NCI-H146 treated with DMSO at 0.1 percent for 48 hours (cell line): ENCODE measurements around the gene F2RL3.
A peak's percentile ranks its signal among the peaks of the same experiment; 100 is the strongest.

Experiments
- DNase-seq: peaks from one replicate; lab custom pipeline; 2025; ENCODE audit not compliant: unreplicated experiment; lab: John Stamatoyannopoulos, UW

F2RL3 gene

DNA sequence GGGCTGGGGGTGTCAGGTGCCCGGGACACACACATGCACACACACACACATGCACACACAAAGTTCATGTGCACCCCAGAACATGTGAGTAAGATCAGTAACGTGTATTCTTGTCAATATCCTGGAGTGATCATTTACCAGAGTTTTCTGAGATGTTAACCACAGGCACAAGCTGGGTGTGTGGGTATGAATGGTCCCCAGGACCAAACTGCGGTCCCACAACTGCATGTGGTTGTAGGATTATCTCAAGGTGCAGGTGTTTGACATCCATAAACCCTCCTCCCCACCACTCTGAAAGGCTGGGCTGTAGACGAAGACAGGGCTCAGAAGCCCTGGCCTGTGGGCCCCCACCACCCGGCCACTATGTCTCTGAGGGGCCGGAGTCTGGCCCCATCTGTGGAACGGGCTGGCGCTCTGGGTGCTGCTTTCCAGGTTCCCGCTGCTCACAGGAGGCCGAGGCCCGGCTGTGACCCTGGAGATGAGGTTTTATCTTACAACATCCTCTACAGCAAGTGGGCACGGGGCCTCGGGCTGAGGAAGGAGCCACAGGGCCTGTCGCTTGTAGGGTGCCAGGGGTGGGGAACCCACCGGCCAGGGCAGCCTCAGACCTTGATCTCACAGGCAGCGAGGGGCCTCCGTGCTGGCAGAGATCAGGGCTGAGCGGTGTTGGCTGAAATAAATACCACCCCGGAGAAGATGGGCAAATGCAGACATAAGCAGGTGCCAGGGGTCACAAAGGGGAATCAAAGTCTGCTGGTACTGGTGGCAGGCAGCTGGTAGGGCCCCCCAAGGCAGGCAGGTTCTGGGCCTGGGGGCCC lies 4.3 kb downstream of the F2RL3 start:
- no peak for DNase-seq

DNA sequence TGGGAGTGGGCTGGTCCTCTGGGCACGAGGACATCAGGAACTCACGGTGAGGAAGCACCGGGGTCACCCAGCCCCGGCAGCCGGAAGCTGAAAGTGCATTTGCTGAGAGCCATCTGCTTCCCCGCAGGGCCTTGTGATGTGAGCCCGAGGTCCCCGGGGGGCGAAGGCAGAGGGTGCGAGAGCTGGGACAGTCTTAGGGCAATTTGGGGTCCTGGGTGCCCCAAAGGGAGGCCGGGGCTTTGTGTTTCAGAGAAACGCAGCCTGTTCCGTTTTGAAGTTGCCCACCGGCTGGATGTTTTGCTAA lies 4.8 kb downstream of the F2RL3 start:
- DNase-seq = no peak

DNA sequence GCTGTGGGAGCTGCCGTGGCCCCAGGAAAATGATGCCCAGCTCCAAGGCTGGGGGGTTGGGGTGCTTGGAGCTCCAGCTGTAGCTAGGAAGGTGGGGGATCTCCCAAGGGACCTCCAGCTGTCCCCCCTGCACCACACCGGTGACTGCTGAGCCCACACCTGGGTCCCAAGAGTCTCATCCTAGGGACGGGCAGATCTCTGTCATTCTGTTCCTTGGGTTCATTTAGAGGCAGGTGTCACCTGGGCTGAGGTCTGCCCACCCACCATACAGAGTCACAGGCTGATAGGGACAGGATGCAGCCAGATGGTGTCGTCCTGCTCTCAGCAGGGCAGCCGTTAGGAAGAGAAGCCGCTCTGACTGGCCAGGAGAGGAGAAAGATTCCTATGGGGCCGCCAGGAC lies 5.3 kb downstream of the F2RL3 start:
- DNase-seq = no peak

DNA sequence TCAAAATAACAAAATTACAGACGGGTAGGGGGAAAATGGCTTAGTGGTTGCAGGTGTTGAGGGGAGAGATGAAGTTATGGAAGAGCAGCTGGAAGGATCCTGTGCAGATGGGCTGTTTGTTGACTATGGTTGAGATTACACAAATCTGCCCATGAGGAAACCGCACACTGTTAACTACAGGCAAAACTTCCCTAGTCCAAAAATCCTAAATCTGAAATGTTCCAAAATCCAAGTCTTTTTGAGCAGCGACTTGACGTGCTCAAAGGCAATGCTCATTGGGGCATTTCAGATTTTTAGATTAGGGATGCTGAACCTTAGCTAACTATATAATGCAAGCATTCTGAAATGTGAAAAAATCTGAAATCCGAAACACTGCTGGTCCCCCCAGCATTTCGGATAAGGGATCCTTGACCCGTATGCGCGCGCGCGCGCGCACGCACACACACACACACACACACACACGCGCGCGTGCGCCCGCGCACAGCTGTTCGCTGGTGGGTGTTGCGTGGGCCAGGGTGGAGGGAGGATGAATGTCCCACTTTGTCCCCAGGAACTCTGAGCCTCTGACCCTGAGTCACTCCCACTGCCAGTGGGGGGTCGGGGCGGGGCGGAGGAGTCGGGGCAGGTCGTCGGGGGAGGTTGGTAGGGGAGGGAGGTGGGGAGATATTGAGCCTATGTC lies 6.8 kb downstream of the F2RL3 start:
- DNase-seq = no peak

DNA sequence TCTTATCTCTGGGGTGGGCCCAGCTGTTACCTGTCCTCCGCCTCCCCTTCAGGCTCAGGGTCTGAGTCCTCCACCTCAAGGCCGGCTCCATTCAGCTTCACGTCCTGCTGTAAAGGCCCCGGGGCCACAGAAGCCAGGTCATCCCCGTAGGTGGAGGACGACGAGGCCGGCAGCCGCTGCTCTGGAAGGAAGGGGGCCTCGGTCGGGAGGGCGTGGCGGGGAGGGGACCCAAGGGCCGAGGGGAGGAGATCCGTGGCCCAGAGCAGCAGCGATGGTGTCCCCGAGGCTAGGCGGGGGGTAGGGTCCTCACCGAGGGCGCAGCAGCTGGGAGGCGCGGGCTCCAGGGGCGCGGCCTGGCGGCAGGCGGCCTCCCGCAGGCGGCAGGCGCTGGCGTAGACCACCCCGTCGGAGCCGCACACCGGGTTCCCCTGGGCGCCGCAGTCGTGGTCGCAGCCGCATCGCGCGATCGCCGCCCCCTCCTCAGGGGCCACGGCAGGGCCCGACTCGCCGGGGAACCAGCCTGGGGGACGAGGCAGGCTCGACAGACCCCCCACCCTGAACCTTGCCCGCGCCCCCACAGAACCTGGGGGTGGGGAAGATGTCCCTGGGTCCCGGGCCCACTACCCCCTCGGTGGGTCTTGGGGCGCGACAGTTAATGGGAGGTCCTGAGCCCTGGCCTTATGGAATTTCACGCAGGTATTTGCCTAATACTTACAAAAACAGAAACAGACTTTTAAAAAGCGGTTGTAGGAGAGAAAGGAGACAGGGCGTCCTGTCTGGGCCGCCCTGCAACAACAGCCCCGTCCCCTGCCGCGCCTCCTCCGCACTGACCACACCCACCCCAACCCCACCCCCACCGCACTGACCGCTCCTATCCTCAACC lies 7.6 kb downstream of the F2RL3 start:
- no peak for DNase-seq

DNA sequence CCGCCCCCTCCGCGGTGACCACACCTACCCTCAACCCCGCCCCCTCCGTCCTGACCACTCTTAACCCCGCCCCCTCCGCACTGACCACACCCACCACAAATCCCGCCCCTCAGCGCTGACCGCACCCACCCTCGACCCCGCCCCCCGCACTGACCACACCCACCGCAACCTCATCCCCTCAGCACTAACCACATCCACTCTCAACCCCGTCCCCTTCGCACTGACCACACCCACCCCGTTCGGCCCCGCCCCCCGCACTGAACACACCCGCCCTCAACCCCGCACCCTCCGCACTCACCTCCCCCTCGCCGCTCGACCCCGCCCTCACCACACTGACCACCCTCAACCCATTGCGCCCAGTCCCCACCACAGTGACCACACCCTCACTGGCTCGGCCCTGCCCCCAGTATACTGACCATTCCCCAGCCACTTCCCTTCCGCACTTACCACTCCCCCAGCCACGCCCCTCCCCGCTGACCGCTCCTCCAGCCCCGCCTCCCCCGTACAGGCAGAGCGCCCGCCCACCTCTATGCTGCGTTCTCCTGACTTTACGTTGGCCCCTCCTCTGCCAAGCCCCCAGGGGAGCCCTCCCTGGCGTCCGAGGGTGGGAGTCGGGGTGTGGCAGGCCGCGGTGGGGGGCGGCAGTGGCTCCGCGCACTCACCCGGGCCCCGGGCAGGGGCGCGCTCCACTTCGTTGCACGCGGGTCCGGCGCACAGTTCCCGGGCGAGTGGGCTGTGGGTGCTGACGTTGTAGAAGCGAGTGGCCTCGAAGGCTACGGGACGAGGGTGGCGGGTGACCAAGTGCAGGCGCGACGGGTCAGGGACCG lies 8.4 kb downstream of the F2RL3 start:
- peak; percentile 91 for DNase-seq

DNA sequence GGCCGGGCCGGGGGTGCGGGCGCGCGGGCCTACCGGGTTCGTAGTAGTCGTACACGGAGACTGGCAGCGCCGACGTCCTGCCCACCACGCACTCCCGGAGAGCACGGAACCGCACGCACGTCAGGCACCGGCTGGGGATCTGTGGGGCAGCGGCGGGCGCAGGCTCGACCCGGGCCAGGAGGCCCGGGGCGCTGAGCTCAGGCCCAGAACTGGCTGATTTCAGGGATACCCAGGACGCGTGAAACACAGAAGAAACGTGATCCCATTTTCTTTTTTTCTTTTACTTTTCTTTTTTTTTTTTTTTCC lies 9.0 kb downstream of the F2RL3 start:
- no peak for DNase-seq

DNA sequence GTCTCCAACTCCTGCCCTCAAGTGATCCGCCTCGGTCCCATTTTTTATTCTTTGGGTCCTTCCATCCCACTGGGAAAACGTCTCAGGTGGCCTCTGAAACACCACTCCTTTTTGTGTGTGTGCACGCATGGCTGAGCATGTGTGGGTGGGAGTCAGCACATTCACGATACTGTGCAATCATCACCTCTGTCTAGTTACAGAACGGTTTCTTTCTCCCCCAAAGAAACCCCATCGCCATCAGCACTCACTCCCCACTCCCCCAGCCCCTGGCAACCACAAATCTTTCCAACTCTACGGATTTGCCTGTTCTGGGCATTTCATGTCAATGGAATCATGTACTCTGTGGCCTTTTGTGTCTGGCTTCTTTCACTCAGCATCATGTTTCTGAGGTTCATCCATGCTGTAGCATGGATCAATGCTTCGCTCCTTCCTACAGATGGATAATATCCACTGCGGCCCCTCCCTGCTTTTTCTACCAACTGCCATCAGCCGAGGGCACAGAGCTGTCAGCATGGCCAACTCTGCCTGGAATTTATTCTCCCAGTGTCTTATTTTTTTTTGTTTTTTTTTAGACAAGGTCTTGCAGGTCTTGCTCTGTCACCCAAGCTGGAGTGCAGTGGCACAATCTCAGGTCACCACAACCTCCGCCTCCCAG lies 9.7 kb downstream of the F2RL3 start:
- DNase-seq = no peak

DNA sequence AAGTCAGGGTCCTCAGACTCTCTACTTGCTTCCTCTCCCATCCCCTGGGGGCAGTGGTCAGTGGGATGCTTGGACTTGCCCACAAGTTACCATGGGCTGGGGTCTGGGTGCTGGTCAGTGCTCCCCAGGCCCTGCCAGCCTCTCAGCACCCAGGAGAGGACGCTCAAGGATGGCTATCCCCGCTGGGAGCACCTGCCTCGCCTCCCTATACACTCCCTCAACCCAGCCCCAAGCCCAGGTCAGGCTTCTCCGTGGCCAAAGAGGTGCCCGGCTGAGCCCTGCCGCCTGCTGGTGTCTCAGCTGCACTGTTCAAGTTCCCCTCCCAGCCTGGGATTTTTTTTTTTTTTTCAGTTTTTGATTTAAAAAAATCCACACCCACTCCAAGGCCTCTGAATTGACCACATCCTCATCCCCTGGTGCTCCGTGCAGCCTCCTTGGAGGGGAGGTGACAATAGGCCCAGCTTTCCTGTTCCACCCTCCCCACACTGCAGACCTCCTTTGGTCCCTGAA lies 10.8 kb downstream of the F2RL3 start:
- peak; percentile 16 for DNase-seq

DNA sequence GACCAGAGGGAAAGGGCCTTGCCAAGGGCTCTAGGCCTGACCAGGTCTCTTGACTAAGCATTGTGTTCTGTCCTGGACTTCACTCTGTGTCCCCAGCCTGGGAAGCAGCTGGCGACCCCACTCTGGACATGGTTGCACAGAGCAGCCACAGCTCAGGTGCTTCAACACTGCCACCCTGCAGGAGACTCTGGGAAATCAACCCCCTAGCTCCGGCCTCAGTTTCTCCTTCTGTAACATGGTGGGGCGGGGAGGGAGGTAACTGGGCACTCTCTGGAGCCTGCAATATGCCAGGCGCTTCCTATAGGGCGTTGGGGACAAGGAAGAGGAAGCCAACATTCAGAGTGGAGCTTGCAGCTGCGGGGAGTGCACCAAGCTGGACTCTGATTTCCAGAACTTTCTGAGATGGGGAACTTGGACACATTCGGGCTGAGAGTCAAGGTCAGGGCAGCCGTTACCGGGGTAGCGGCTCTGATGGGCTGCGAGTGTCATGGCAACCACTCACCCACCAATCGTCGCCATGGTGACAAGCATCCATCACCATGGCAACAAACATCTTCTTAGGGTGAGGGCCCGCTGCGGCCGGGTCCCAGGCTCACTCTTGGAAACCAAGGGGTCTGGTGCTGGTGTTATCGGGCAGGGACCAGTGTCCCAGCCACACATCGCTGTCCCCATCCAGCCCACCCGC lies 12.8 kb downstream of the F2RL3 start:
- DNase-seq = no peak

DNA sequence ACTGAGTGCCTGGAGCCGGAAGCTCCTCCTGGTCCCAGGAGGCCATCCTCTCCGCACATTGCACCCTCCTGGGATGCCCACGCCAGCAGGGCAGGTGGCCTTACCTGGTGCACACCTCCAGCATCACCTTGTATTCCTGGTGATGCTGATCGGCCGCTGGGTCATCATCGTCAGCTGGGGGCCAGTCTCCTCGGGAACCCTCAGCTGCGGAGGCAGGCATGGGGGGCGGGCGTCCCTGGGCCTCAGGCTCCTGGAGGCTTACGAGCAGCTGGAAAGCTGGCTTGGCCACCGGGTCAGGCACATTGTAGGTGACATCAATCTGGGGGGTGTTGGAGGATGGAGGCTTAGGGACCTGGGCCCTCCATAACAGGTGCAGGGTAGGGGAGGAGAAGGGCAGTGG lies 13.7 kb downstream of the F2RL3 start:
- DNase-seq = no peak

DNA sequence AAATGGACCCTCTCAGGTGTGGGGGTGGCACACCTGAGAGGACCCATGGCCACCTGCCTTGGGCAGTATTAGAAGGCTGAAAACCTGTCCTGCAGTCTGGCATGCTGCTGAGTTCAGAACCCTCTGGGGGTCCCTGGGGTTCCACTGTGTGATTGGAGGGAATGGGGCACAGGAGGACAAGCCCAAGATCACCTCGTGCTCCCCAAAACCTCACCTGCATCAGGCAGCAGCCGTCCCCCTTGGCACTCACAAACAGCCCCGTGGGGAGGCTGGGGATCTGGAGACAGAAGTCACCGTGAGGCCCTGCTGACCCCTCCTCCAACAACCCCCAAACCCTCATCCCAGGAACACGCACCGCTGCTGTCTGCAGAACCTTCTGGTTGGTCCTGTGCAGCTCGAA lies 14.5 kb downstream of the F2RL3 start:
- no peak for DNase-seq

DNA sequence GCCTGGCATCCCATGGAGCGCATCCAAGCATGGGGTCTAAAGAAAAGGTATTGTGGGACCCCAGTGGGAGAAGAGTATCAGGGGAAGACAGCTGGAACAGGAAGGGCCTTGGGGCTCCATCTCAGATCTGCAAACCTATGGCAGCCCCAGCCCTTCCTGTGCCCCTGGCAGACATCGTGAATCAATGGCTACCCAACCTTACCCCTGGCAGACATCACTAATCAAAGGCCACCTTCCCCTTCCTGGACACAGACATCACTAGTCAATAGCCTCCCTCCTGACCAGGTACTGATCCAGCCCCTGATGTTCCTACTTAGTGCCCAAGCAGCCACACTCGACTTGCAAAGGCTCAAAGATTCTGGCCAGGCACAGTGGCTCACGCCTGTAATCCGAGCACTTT lies 15.8 kb downstream of the F2RL3 start:
- no peak for DNase-seq

DNA sequence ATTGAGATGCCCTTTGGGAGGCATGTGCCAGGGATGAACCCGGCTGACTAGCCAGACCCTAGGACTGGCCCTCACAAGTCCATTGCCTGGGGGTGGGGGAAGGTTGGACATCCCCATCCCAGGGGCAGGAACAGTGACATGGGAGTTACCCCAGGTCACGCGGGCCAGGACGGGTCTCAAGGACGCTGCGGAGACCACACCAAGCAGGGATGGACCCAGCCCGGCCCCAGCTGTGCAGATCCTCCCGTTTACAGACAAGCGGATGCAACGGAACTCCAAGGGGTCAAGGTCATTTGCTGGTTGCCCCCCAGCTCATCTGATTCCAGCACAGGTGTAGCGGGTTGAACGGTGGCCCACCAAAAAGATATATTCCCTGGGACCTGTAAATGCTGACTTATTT lies 20.0 kb downstream of the F2RL3 start:
- DNase-seq = no peak

DNA sequence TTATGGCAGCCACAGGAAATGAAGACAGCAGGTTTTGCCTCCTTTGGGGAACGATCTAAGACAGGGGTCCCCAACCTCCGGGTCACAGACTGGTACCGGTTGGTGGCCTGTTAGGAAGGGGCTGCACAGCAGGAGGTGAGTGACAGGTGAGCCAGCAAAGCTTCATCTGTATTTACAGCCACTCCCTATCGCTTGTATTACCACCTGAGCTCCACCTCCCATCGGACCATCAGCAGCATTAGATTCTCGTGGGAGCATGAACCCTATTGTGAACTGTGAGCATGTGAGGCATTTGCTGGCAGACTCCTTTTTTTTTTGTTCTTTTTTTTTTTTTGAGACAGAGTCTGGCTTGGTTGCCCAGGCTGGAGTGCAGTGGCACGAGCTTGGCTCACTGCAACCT lies 22.2 kb downstream of the F2RL3 start:
- DNase-seq = no peak

DNA sequence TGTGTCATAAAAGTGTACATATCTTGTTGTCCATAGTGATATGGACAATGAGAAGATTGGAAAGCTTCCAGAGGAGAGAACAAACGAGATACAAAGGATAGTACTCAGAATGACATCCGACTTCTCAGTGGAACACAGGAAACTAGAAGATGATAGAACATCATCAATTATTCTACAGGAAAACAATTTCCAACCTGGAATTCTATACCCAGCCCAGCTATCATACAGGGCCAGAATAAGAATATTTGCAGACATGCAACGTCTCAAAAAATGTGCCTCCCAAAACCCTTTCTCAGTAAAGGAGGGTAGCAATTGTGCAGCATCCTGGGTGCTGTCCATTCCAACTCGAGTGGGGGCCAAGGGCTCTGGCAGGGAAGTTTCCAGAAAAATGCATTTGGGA lies 24.0 kb downstream of the F2RL3 start:
- DNase-seq = no peak

DNA sequence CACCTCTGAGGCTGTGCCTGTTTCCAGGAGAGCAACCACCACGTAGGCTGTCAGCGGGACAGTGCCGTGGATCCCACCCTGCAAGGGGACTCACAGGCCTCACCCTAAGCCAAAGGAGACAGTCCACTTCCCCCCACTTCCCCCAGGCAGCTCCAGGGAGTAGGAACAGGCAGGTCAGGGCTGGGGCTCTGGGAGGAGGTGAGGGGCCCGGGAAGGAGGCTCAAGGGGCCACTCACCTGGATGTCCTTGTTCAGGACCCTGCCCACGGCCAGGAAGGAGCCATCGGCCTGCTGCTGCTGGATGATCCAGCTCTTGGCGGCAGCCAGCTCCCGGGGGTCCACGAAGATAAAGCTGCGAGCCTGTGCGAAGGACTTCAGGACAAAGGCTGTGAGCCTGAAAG lies 25.6 kb downstream of the F2RL3 start:
- DNase-seq = no peak

DNA sequence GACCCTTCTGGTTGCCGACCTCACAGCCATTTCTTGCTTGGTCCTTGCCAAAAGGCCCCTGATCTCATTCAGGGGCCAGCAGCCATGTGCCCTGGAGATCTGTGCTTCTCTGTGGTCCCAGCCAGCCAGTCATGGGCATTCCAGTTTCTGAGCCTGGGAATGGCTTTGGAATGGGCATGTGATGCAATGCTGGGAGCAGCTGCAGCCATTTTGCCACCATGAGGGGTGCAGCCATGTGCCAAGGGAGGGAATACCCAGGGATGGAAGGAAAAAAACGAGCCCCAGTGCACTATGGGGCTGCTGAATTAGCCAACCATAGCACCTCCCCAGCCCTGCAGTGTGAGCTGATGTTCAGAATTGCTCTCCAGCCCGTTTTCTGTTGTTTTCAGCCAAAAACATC lies 26.3 kb downstream of the F2RL3 start:
- no peak for DNase-seq

DNA sequence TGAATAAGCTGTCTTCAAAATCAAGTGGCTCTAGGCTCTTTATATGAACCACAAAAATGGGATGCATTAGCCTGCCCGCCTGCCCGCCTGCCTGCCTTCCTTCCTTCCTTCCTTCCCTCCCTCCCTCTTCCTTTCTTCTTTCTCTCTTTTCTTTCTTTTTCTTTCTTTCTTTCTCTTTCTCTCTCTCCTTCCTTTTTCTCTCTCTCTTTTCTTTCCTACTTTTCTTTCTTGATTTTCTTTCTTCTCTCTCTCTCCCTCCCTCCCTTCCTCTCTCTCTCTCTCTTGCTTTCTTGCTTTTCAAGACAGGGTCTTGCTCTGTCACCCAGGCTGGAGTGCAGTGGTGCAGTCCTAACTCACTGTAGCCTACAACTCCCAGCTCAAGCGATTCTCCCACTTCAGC lies 26.9 kb downstream of the F2RL3 start:
- no peak for DNase-seq

DNA sequence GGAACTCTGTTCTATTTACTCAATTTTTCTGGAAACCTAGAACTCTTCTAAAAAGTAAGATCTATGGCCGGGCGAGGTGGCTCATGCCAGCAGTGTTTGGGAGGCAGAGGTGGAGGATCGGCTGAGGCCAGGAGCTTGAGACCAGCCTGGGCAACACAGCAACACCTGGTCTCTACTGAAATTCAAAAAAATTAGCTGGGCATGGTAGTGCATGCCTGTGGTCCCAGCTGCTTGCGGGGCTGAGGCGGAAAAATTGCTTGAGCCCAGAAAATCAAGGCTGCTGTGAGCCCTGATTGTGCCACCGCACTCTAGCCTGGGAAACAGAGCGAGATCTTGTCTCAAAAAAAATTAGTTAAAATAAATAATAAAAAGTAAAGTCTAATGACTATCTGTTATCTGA lies 28.6 kb downstream of the F2RL3 start:
- DNase-seq = no peak
